K562 (cell line): ENCODE results near the gene TXNRD2. TPM values are rescaled to one million over a fixed set of nuclear protein-coding genes. Genes with fewer than 3 reads are reported as not detected.

Experiments used
- CBX5 ChIP-seq: IDR thresholded peaks from 2 replicates; pipeline ENCODE4 v1.6.1; 2014; ENCODE audit warnings: low read depth, borderline replicate concordance
- CEBPG ChIP-seq, 3 experiments: fragments of 200-800 bp in 1 of 3; sonication (Bioruptor generic) in 1 of 3; sonication (generic) in 1 of 3; formaldehyde crosslinking in 1 of 3; IDR thresholded peaks in 2 of 3; conservative IDR thresholded peaks in 1 of 3; 2 replicates each; pipeline versions ENCODE4 v1.6.1 to v1.8.0; 2016 to 2022; ENCODE audit warnings: missing compliant biosample characterization in 2 of 3, missing genetic modification characterization in 2 of 3, mild to moderate bottlenecking in 1 of 3, missing genetic modification reagents in 1 of 3
- CREB1 ChIP-seq, 2 experiments: sonication (generic) in 1 of 2; formaldehyde crosslinking in 1 of 2; IDR thresholded peaks; 2 replicates each; pipeline versions ENCODE4 v1.6.1 to v1.8.0; 2012 to 2022; ENCODE audit warnings: inconsistent platforms in 1 of 2, mild to moderate bottlenecking in 1 of 2, missing genetic modification reagents in 1 of 2, moderate library complexity in 1 of 2
- FUS ChIP-seq: fragments of 200-400 bp; formaldehyde crosslinking; optimal IDR thresholded peaks from 2 replicates; pipeline ENCODE3; 2017; ENCODE audit warnings: low read depth, low read length
- GABPB2 ChIP-seq: fragments of 250-450 bp; sonication (Bioruptor Pico); conservative IDR thresholded peaks from 2 replicates; pipeline ENCODE4 v1.5.1; 2021; ENCODE audit warnings: mild to moderate bottlenecking
- KLF6 ChIP-seq: fragments of 250-450 bp; sonication (Bioruptor Pico); IDR thresholded peaks from 2 replicates; pipeline ENCODE4 v1.4.0; 2020; ENCODE audit warnings: mild to moderate bottlenecking, moderate library complexity, borderline replicate concordance
- NR4A1 ChIP-seq, 2 experiments: fragments of 250-450 bp in 1 of 2; fragments of 450-650 bp in 1 of 2; sonication (Bioruptor Pico) in 1 of 2; IDR thresholded peaks; 2 replicates each; pipeline versions ENCODE4 v1.4.0 to v1.6.1; 2016 to 2020; ENCODE audit warnings: mild to moderate bottlenecking in 2 of 2, missing compliant biosample characterization in 1 of 2, missing genetic modification characterization in 1 of 2, moderate library complexity in 1 of 2
- OTX1 ChIP-seq: fragments of 450-650 bp; formaldehyde crosslinking; IDR thresholded peaks from 2 replicates; pipeline ENCODE4 v1.4.0; 2022; ENCODE audit warnings: mild to moderate bottlenecking
- POLR2AphosphoS5 ChIP-seq: IDR thresholded peaks from 2 replicates; pipeline ENCODE4 v1.6.1; 2011; ENCODE audit warnings: mild to moderate bottlenecking, low read depth, low read length, moderate library complexity; ENCODE audit not compliant: control insufficient read depth, insufficient read depth
- RBM17 ChIP-seq: fragments of 200-400 bp; formaldehyde crosslinking; IDR thresholded peaks from 2 replicates; pipeline ENCODE4 v1.6.1; 2017; ENCODE audit warnings: low read depth, mild to moderate bottlenecking, low read length, borderline replicate concordance
- TCF15 ChIP-seq: fragments of 250-450 bp; sonication (Bioruptor Pico); IDR thresholded peaks from 2 replicates; pipeline ENCODE4 v1.8.0; 2022; ENCODE audit warnings: moderate library complexity, mild to moderate bottlenecking, inconsistent platforms
- ZBTB17 ChIP-seq: fragments of 450-650 bp; formaldehyde crosslinking; IDR thresholded peaks from 2 replicates; pipeline ENCODE4 v1.4.0; 2020; ENCODE audit warnings: mild to moderate bottlenecking
- ZNF395 ChIP-seq: fragments of 200-800 bp; sonication (Bioruptor generic); IDR thresholded peaks from 2 replicates; pipeline ENCODE4 v1.6.1; 2017; ENCODE audit warnings: missing genetic modification characterization, missing compliant biosample characterization
- ZNF586 ChIP-seq: fragments of 450-650 bp; formaldehyde crosslinking; conservative IDR thresholded peaks from 2 replicates; pipeline ENCODE4 v1.4.0; 2020; ENCODE audit warnings: mild to moderate bottlenecking, moderate library complexity
- polyA plus RNA-seq, 8 experiments: library from polyadenylated mRNA; depleted of rRNA in 4 of 8; stranded (reverse) in 5 of 8; unstranded in 3 of 8; fragments of >200 nt; fragmentation: Nextera tagmentation in 2 of 8; fragmentation: Illumina TruSeq in 1 of 8; extraction: Ambion mirVana in 2 of 8; extraction: Trizol in 1 of 8; gene quantifications; 2 replicates each; pipeline versions ENCODE4 v1.2.1 to v1.2.3, GENCODE V29; 2011 to 2014; ENCODE audit warnings: inconsistent platforms in 1 of 8, missing spikeins in 1 of 8
- total RNA-seq, 7 experiments: library from RNA; depleted of rRNA in 6 of 7; stranded (reverse); fragments of >200 nt in 6 of 7; fragmentation: Illumina TruSeq in 2 of 7; extraction: Trizol in 2 of 7; gene quantifications; 2 replicates each; pipeline versions ENCODE4 v1.2.1 to v1.2.3, GENCODE V29; 2011 to 2021; ENCODE audit warnings: low replicate concordance in 1 of 7
- TF ChIP-seq, protein P1 (sequence below): sonication (generic); formaldehyde crosslinking; IDR thresholded peaks from 2 replicates; pipeline ENCODE4 v1.8.1; 2023; ENCODE audit warnings: mild to moderate bottlenecking, missing genetic modification reagents, moderate library complexity
- TF ChIP-seq, protein P2 (sequence below): fragments of 450-650 bp; IDR thresholded peaks from 2 replicates; pipeline ENCODE4 v1.7.1; 2018; ENCODE audit warnings: mild to moderate bottlenecking, low read depth; ENCODE audit not compliant: partially characterized antibody
- TF ChIP-seq, protein P3 (sequence below): fragments of 450-650 bp; formaldehyde crosslinking; IDR thresholded peaks from 2 replicates; pipeline ENCODE4 v1.4.0; 2020; ENCODE audit warnings: mild to moderate bottlenecking, moderate library complexity

The TXNRD2 gene
- total and polyA plus RNA-seq, 9 of the 15 experiments (the other 6 are each of a cell fraction or from before 2014, with no cell fraction given), result 3.3 to 80.2 (median 49.4) TPM

DNA sequence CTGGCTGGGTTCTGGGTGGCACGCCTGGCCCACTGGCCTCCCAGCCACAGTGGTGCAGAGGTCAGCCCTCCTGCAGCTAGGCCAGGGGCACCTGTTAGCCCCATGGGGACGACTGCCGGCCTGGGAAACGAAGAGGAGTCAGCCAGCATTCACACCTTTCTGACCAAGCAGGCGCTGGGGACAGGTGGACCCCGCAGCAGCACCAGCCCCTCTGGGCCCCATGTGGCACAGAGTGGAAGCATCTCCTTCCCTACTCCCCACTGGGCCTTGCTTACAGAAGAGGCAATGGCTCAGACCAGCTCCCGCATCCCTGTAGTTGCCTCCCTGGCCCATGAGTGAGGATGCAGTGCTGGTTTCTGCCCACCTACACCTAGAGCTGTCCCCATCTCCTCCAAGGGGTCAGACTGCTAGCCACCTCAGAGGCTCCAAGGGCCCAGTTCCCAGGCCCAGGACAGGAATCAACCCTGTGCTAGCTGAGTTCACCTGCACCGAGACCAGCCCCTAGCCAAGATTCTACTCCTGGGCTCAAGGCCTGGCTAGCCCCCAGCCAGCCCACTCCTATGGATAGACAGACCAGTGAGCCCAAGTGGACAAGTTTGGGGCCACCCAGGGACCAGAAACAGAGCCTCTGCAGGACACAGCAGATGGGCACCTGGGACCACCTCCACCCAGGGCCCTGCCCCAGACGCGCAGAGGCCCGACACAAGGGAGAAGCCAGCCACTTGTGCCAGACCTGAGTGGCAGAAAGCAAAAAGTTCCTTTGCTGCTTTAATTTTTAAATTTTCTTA lies 27.7 kb upstream of the TXNRD2 start (continued):
- TF ChIP-seq, protein P1, sequence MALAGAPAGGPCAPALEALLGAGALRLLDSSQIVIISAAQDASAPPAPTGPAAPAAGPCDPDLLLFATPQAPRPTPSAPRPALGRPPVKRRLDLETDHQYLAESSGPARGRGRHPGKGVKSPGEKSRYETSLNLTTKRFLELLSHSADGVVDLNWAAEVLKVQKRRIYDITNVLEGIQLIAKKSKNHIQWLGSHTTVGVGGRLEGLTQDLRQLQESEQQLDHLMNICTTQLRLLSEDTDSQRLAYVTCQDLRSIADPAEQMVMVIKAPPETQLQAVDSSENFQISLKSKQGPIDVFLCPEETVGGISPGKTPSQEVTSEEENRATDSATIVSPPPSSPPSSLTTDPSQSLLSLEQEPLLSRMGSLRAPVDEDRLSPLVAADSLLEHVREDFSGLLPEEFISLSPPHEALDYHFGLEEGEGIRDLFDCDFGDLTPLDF (CRISPR knock-in tag), result peak; percentile 40; the same call in 1 of the 2 replicates
- TF ChIP-seq, protein P2, sequence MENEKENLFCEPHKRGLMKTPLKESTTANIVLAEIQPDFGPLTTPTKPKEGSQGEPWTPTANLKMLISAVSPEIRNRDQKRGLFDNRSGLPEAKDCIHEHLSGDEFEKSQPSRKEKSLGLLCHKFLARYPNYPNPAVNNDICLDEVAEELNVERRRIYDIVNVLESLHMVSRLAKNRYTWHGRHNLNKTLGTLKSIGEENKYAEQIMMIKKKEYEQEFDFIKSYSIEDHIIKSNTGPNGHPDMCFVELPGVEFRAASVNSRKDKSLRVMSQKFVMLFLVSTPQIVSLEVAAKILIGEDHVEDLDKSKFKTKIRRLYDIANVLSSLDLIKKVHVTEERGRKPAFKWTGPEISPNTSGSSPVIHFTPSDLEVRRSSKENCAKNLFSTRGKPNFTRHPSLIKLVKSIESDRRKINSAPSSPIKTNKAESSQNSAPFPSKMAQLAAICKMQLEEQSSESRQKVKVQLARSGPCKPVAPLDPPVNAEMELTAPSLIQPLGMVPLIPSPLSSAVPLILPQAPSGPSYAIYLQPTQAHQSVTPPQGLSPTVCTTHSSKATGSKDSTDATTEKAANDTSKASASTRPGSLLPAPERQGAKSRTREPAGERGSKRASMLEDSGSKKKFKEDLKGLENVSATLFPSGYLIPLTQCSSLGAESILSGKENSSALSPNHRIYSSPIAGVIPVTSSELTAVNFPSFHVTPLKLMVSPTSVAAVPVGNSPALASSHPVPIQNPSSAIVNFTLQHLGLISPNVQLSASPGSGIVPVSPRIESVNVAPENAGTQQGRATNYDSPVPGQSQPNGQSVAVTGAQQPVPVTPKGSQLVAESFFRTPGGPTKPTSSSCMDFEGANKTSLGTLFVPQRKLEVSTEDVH, result no peak
- TF ChIP-seq ZBTB17 (CRISPR knock-in tag) (0 out of 2 replicates have a peak, but pooled peaks have one; percentile 17), RBM17 (no peak), CBX5 (no peak), FUS (no peak), CEBPG (CRISPR knock-in tag; IDR thresholded peaks at IDR 0.05) (no peak), CEBPG (tag; conservative IDR thresholded peaks at IDR 0.05 in 1 of 2, IDR thresholded peaks at IDR 0.05 in 1 of 2) (no peak), POLR2AphosphoS5 (peak; percentile 13; the same call in 1 of the 2 replicates), ZNF586 (CRISPR knock-in tag) (no peak), GABPB2 (CRISPR knock-in tag) (0 out of 2 replicates have a peak, but pooled peaks have one; percentile 24), OTX1 (CRISPR knock-in tag) (0 out of 2 replicates have a peak, but pooled peaks have one; percentile 33), TCF15 (CRISPR knock-in tag) (peak; percentile 66; the same call in 1 of the 2 replicates), ZNF395 (no peak), NR4A1 (CRISPR knock-in tag; IDR thresholded peaks at IDR 0.05) (0 out of 2 replicates have a peak, but pooled peaks have one; percentile 44), NR4A1 (tag; IDR thresholded peaks at IDR 0.05) (no peak), CREB1 (IDR thresholded peaks at IDR 0.05) (no peak), CREB1 (CRISPR knock-in tag; IDR thresholded peaks at IDR 0.05) (no peak), KLF6 (CRISPR knock-in tag) (no peak)
- TF ChIP-seq, protein P3, sequence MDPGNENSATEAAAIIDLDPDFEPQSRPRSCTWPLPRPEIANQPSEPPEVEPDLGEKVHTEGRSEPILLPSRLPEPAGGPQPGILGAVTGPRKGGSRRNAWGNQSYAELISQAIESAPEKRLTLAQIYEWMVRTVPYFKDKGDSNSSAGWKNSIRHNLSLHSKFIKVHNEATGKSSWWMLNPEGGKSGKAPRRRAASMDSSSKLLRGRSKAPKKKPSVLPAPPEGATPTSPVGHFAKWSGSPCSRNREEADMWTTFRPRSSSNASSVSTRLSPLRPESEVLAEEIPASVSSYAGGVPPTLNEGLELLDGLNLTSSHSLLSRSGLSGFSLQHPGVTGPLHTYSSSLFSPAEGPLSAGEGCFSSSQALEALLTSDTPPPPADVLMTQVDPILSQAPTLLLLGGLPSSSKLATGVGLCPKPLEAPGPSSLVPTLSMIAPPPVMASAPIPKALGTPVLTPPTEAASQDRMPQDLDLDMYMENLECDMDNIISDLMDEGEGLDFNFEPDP, result peak; percentile 69; the same call in 1 of the 2 replicates
